ENCODE measurements around the gene CHCHD2.
"Not testable (repeated sequence)": the region's sequence is repeated elsewhere in the genome, so short reads cannot be mapped to it uniquely, and the experiment has no call there.

DNA sequence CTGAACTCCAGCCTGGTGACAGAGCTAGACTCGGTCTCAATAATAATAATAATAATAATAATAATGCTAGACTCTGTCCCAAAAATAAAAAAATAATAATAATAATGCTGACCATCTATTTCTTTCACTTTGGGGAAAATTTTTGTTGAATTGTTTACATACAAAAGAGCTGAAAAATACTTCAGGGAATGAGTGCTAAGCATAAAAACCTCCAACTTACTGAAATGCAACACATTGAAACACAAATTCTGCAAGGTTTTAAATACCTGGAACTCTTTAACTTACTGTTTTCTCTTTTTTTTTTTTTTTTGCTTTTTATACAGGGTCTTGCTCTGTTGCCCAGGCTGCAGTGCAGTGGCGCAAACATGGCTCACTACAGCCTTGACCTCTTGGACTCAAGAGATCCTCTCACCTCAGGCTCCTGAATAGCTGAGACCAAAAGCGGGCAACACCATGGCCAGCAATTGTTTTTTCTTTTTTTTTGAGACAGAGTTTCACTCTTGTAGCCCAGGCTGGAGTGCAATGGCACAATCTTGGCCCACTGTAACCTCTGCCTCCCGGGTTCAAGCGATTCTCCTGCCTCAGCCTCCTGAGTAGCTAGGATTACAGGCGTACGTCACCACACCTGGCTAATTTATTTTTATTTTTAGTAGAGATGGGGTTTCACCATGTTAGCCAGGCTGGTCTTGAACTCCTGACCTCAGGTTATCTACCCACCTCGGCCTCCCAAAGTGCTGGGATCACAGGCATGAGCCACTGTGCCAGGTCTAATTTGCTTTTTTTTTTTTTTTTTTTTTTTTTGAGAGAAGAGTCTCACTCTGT lies 7.9 kb downstream of the CHCHD2 start:
- TF ChIP-seq, protein P1, sequence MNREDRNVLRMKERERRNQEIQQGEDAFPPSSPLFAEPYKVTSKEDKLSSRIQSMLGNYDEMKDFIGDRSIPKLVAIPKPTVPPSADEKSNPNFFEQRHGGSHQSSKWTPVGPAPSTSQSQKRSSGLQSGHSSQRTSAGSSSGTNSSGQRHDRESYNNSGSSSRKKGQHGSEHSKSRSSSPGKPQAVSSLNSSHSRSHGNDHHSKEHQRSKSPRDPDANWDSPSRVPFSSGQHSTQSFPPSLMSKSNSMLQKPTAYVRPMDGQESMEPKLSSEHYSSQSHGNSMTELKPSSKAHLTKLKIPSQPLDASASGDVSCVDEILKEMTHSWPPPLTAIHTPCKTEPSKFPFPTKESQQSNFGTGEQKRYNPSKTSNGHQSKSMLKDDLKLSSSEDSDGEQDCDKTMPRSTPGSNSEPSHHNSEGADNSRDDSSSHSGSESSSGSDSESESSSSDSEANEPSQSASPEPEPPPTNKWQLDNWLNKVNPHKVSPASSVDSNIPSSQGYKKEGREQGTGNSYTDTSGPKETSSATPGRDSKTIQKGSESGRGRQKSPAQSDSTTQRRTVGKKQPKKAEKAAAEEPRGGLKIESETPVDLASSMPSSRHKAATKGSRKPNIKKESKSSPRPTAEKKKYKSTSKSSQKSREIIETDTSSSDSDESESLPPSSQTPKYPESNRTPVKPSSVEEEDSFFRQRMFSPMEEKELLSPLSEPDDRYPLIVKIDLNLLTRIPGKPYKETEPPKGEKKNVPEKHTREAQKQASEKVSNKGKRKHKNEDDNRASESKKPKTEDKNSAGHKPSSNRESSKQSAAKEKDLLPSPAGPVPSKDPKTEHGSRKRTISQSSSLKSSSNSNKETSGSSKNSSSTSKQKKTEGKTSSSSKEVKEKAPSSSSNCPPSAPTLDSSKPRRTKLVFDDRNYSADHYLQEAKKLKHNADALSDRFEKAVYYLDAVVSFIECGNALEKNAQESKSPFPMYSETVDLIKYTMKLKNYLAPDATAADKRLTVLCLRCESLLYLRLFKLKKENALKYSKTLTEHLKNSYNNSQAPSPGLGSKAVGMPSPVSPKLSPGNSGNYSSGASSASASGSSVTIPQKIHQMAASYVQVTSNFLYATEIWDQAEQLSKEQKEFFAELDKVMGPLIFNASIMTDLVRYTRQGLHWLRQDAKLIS (CRISPR knock-in tag; IDR thresholded peaks at IDR 0.05) = not testable (repeated sequence)
- TF ChIP-seq ONECUT2 (CRISPR knock-in tag; IDR thresholded peaks at IDR 0.05); ZNF766 (CRISPR knock-in tag; IDR thresholded peaks at IDR 0.05; ENCODE audit: borderline replicate concordance); EP300 (IDR thresholded peaks at IDR 0.05; ENCODE audit: low read depth in 2 of 2, low read length in 2 of 2); EP300 (CRISPR knock-in tag; IDR thresholded peaks at IDR 0.05; ENCODE audit: borderline replicate concordance): not testable (repeated sequence)
- TF ChIP-seq, protein P2, sequence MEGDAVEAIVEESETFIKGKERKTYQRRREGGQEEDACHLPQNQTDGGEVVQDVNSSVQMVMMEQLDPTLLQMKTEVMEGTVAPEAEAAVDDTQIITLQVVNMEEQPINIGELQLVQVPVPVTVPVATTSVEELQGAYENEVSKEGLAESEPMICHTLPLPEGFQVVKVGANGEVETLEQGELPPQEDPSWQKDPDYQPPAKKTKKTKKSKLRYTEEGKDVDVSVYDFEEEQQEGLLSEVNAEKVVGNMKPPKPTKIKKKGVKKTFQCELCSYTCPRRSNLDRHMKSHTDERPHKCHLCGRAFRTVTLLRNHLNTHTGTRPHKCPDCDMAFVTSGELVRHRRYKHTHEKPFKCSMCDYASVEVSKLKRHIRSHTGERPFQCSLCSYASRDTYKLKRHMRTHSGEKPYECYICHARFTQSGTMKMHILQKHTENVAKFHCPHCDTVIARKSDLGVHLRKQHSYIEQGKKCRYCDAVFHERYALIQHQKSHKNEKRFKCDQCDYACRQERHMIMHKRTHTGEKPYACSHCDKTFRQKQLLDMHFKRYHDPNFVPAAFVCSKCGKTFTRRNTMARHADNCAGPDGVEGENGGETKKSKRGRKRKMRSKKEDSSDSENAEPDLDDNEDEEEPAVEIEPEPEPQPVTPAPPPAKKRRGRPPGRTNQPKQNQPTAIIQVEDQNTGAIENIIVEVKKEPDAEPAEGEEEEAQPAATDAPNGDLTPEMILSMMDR (CRISPR knock-in tag; IDR thresholded peaks at IDR 0.05) = not testable (repeated sequence)
- TF ChIP-seq, protein P3, sequence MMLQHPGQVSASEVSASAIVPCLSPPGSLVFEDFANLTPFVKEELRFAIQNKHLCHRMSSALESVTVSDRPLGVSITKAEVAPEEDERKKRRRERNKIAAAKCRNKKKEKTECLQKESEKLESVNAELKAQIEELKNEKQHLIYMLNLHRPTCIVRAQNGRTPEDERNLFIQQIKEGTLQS (CRISPR knock-in tag; IDR thresholded peaks at IDR 0.05) = not testable (repeated sequence)

Data from HepG2 (cell line).